CD14-positive monocyte (primary cell): ENCODE results near the gene COQ8A. TPM values are rescaled to one million over a fixed set of nuclear protein-coding genes. Genes with fewer than 3 reads are reported as not detected.

Experiments
- DNase-seq, 3 donors: peaks; one replicate each; pipeline ENCODE4 v3.0.0-alpha.2; 2011 to 2022
- H2AFZ ChIP-seq: 2 replicates; pipeline ENCODE4 v1.6.0; 2012; ENCODE audit warnings: mild to moderate bottlenecking, low read depth, low read length, inconsistent platforms; ENCODE audit not compliant: insufficient read depth, poor library complexity, severe bottlenecking
- H3K27ac ChIP-seq, 2 donors: 1 replicate in 1 of 2; 2 replicates in 1 of 2; pipeline ENCODE4 v1.5.1; 2012 to 2013; ENCODE audit warnings: low read length in 2 of 2, control low read depth in 1 of 2, inconsistent platforms in 1 of 2, low read depth in 1 of 2, mild to moderate bottlenecking in 1 of 2
- H3K27me3 ChIP-seq, 2 donors: one replicate each; pipeline versions ENCODE4 v1.6.0 to v1.6.1; 2011 to 2013; ENCODE audit warnings: low read length in 2 of 2; ENCODE audit not compliant: control insufficient read depth in 2 of 2, insufficient read depth in 2 of 2
- H3K36me3 ChIP-seq, 2 donors: replicated peaks in 1 of 2; 1 replicate in 1 of 2; 2 replicates in 1 of 2; pipeline versions ENCODE4 v1.5.1 to v1.6.1; 2012 to 2013; ENCODE audit warnings: low read length in 2 of 2, control low read depth in 1 of 2, inconsistent platforms in 1 of 2, mild to moderate bottlenecking in 1 of 2; ENCODE audit not compliant: insufficient read depth in 2 of 2, control insufficient read depth in 1 of 2
- H3K4me1 ChIP-seq, 2 donors: 1 replicate in 1 of 2; 2 replicates in 1 of 2; pipeline versions ENCODE4 v1.5.1 to v1.6.1; 2012 to 2013; ENCODE audit warnings: low read length in 2 of 2, control low read depth in 1 of 2, inconsistent platforms in 1 of 2, mild to moderate bottlenecking in 1 of 2, moderate library complexity in 1 of 2; ENCODE audit not compliant: insufficient read depth in 2 of 2, control insufficient read depth in 1 of 2
- H3K4me2 ChIP-seq: replicated peaks from 2 replicates; pipeline ENCODE3; 2012; ENCODE audit warnings: low read length, moderate library complexity, mild to moderate bottlenecking; ENCODE audit not compliant: poor library complexity, severe bottlenecking; ENCODE audit errors: extremely low read depth
- H3K4me3 ChIP-seq, 3 experiments: fragments of 200-600 bp in 1 of 3; sonication (generic) in 1 of 3; replicated peaks in 1 of 3; 1 replicate in 2 of 3; 2 replicates in 1 of 3; pipeline ENCODE4 v1.5.1; 2011 to 2013; ENCODE audit warnings: low read length in 3 of 3, mild to moderate bottlenecking in 3 of 3, control low read depth in 2 of 3, low read depth in 2 of 3, inconsistent platforms in 1 of 3, moderate library complexity in 1 of 3
- H3K79me2 ChIP-seq: 2 replicates; pipeline ENCODE4 v1.6.0; 2012; ENCODE audit warnings: mild to moderate bottlenecking, control low read depth, inconsistent platforms, low read length, moderate library complexity; ENCODE audit not compliant: insufficient read depth
- H3K9ac ChIP-seq: 2 replicates; pipeline ENCODE4 v1.6.0; 2017; ENCODE audit warnings: low read length, mild to moderate bottlenecking; ENCODE audit not compliant: insufficient read depth, poor library complexity, severe bottlenecking
- H3K9me3 ChIP-seq, 2 donors: replicated peaks in 1 of 2; 1 replicate in 1 of 2; 2 replicates in 1 of 2; pipeline versions ENCODE4 v1.5.1 to v1.6.1; 2012 to 2013; ENCODE audit warnings: low read length in 2 of 2, control low read depth in 1 of 2; ENCODE audit not compliant: control insufficient read depth in 1 of 2, insufficient read depth in 1 of 2
- H4K20me1 ChIP-seq: 2 replicates; pipeline ENCODE4 v1.6.0; 2012; ENCODE audit warnings: mild to moderate bottlenecking, low read length, control low read depth, moderate library complexity; ENCODE audit not compliant: insufficient read depth
- H3K27ac Mint-ChIP-seq, 7 donors: one replicate each; pipeline ENCODE4 v1.8.0; 2020; ENCODE audit warnings: mild to moderate bottlenecking in 7 of 7, mixed read lengths in 7 of 7, moderate library complexity in 6 of 7, inconsistent platforms in 2 of 7
- H3K27me3 Mint-ChIP-seq, 3 donors: one replicate each; pipeline ENCODE4 v1.8.0; 2021 to 2022; ENCODE audit warnings: low read depth in 3 of 3, mild to moderate bottlenecking in 3 of 3, mixed read lengths in 3 of 3, moderate library complexity in 3 of 3, inconsistent platforms in 1 of 3
- H3K36me3 Mint-ChIP-seq, 2 donors: one replicate each; pipeline ENCODE4 v1.8.0; 2020; ENCODE audit warnings: mixed read lengths in 2 of 2, inconsistent platforms in 1 of 2, mild to moderate bottlenecking in 1 of 2
- H3K4me1 Mint-ChIP-seq: one replicate; pipeline ENCODE4 v1.8.0; 2020; ENCODE audit warnings: mild to moderate bottlenecking, mixed read lengths
- H3K4me3 Mint-ChIP-seq, 2 donors: one replicate each; pipeline ENCODE4 v1.8.0; 2020; ENCODE audit warnings: mild to moderate bottlenecking in 2 of 2, mixed read lengths in 2 of 2, moderate library complexity in 1 of 2
- H3K9me3 Mint-ChIP-seq, 7 donors: one replicate each; pipeline ENCODE4 v1.8.0; 2020 to 2022; ENCODE audit warnings: mixed read lengths in 7 of 7, mild to moderate bottlenecking in 6 of 7, moderate library complexity in 6 of 7, inconsistent platforms in 2 of 7
- WGBS: methylation state at CpG from one replicate; pipeline ENCODE4 v1.1.5; 2013; ENCODE audit warnings: missing lambda C conversion rate; ENCODE audit not compliant: insufficient coverage; 5-methylcytosine and 5-hydroxymethylcytosine counted together
- intact Hi-C, 2 donors: fragments of 100-400 bp; cut with micrococcal nuclease; formaldehyde crosslinking; loops; one replicate each; pipeline versions ENCODE4 v1.15.0 to v1.15.1; 2023
- polyA plus RNA-seq, 3 donors: library from polyadenylated mRNA; depleted of rRNA in 1 of 3; unstranded in 2 of 3; stranded (reverse) in 1 of 3; fragments of 300-500 nt in 2 of 3; fragments of >200 nt in 1 of 3; fragmentation: Illumina TruSeq in 2 of 3; gene quantifications; 1 replicate in 2 of 3; 2 replicates in 1 of 3; pipeline ENCODE4 v1.2.3, GENCODE V29; 2012 to 2021
- TF ChIP-seq, protein P1 (sequence below): fragments of 200-600 bp; IDR thresholded peaks from one replicate; pipeline ENCODE4 v1.8.0; 2022; ENCODE audit warnings: antibody characterized with exemption, mild to moderate bottlenecking

The COQ8A gene
- polyA plus RNA-seq, 3 donors, result 33.1 to 44.7 (median 38.2) TPM

DNA sequence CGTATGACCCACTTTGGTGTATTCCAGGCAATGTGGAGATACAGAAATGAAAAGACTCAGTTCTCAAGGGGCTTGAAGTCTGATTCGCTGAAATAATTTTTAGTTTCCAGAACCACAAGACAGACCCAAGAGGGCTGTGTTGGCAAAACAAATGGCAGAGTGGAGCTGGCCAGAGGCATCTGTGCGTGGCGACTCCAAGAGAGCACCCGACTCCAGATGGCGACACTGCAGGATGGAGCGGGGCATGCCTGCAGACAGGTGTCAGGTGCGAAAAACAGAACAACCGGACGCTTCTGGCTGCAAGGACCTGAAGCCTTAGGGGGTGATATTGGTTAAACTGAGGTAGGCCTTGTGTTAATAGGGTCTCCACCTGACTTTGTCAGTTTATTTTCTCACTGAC lies 31.7 kb upstream of the COQ8A start:
- H3K27me3 Mint-ChIP-seq, result no peaks in the 10 kb centered on the region
- no peaks in the 10 kb centered on the region for H3K9me3 Mint-ChIP-seq
- H3K36me3 ChIP-seq, result no peaks in the 10 kb centered on the region
- no peaks in the 10 kb centered on the region for H3K36me3 Mint-ChIP-seq
- no peaks in the 10 kb centered on the region for H3K27me3 ChIP-seq
- H3K27ac Mint-ChIP-seq, result no peak overlapping the region
- H3K4me1 ChIP-seq, result no peaks in the 10 kb centered on the region
- 97% methylated on average over 10 of the region's 10 CpGs for WGBS
- peaks cover 2% of the 10 kb centered on the region for H3K4me1 Mint-ChIP-seq
- H3K9me3 ChIP-seq, result no peaks in the 10 kb centered on the region
- no peak overlapping the region for H2AFZ ChIP-seq
- no peak overlapping the region for H3K4me3 Mint-ChIP-seq
- no peak overlapping the region for H3K9ac ChIP-seq
- intact Hi-C loops, result no loop called here
- TF ChIP-seq, protein P1, sequence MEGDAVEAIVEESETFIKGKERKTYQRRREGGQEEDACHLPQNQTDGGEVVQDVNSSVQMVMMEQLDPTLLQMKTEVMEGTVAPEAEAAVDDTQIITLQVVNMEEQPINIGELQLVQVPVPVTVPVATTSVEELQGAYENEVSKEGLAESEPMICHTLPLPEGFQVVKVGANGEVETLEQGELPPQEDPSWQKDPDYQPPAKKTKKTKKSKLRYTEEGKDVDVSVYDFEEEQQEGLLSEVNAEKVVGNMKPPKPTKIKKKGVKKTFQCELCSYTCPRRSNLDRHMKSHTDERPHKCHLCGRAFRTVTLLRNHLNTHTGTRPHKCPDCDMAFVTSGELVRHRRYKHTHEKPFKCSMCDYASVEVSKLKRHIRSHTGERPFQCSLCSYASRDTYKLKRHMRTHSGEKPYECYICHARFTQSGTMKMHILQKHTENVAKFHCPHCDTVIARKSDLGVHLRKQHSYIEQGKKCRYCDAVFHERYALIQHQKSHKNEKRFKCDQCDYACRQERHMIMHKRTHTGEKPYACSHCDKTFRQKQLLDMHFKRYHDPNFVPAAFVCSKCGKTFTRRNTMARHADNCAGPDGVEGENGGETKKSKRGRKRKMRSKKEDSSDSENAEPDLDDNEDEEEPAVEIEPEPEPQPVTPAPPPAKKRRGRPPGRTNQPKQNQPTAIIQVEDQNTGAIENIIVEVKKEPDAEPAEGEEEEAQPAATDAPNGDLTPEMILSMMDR, result no peak
- no peaks in the 10 kb centered on the region for H4K20me1 ChIP-seq
- no peak for DNase-seq
- H3K27ac ChIP-seq, result no peak overlapping the region
- no peaks in the 10 kb centered on the region for H3K79me2 ChIP-seq
- H3K4me2 ChIP-seq, result no peak overlapping the region
- H3K4me3 ChIP-seq, result no peak overlapping the region

DNA sequence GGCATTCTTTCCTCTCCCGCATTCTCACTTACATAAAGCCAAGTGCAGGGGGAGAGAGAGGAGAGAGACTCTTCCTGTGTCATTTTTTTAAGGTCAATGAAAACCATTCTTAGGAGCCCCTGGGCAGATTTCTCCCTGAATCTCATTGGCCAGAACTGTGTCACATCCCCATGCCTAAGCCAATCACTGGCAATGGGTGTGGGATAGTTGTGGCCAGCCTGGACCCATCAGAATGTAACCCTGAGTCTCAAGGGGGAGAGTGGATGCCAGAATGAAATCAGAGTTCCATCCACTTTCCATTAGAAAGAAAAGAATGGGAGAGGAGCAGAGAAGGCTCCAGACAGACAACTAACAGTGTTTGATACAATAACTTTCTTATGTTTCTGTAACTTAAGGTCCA lies 31.2 kb upstream of the COQ8A start:
- Histone ChIP-seq H2AFZ (no peak overlapping the region), H3K27ac (no peak overlapping the region), H3K79me2 (no peaks in the 10 kb centered on the region), H3K4me3 (no peak overlapping the region), H3K9ac (no peak overlapping the region), H3K4me1 (no peaks in the 10 kb centered on the region), H4K20me1 (no peaks in the 10 kb centered on the region), H3K9me3 (no peaks in the 10 kb centered on the region), H3K36me3 (no peaks in the 10 kb centered on the region), H3K27me3 (no peaks in the 10 kb centered on the region), H3K4me2 (no peak overlapping the region)
- intact Hi-C loops, result no loop called here
- Mint-ChIP-seq H3K9me3 (no peaks in the 10 kb centered on the region), H3K4me1 (peaks cover 2% of the 10 kb centered on the region), H3K27ac (no peak overlapping the region), H3K27me3 (no peaks in the 10 kb centered on the region), H3K36me3 (no peaks in the 10 kb centered on the region), H3K4me3 (no peak overlapping the region)
- no CpG with 5 or more reads among the region's 1 CpG for WGBS
- TF ChIP-seq, protein P1, result no peak
- no peak for DNase-seq
